Measurements from ENCODE around the gene NLRP6. TPM values are rescaled to one million over a fixed set of nuclear protein-coding genes. Genes with fewer than 3 reads are reported as not detected.
A peak's percentile ranks its signal among the peaks of the same experiment; 100 is the strongest.
"Not testable (repeated sequence)": the region's sequence is repeated elsewhere in the genome, so short reads cannot be mapped to it uniquely, and the experiment has no call there.

Gene NLRP6
- total RNA-seq, 2 donors from 2014 or later = 0.88 to 2.5 TPM

DNA sequence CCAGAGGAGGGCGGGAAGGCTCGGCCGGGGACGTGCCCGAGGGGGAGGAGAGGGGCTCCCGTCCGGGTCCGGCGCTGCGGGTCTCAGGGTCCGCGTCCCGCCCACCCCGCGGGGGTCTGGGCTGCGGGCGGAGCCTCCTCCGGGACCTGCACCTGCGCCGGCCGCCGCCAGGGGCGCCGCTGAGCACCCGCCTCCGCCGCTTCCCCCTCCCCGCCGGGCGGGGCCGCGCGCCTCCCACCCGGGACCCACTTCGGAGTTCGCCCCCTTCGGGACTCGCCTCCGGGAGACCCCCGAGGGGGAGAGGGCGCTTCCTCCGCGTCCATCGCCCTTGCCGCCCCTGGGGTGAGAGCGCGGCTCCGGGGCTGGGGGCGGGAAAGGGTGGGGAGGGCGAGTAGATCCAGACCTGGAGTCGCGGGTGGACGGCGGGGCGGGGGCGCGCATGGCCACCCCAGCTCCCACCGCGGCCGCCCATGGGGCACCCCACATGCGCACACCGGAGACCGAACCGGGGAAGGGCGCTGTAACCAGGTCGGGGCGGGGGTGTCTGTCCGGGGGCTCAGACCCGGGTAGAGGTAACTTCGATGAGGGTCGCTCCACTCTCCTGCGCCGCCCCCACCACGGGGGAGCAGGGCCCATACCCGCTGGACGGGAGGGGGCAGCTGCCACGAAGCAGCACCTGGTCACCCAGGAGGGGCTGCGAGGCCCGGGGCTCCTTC lies 40.4 kb downstream of the NLRP6 start:
- ATAC-seq = peak; percentile 11 to 32
- H3K27ac Mint-ChIP-seq; H3K9me3 Mint-ChIP-seq; DNase-seq (ENCODE audit: low spot score in 2 of 2): not testable (repeated sequence)
- H3K36me3 Mint-ChIP-seq = peaks cover 43 to 46% of the 10 kb centered on the region in 2 donors

DNA sequence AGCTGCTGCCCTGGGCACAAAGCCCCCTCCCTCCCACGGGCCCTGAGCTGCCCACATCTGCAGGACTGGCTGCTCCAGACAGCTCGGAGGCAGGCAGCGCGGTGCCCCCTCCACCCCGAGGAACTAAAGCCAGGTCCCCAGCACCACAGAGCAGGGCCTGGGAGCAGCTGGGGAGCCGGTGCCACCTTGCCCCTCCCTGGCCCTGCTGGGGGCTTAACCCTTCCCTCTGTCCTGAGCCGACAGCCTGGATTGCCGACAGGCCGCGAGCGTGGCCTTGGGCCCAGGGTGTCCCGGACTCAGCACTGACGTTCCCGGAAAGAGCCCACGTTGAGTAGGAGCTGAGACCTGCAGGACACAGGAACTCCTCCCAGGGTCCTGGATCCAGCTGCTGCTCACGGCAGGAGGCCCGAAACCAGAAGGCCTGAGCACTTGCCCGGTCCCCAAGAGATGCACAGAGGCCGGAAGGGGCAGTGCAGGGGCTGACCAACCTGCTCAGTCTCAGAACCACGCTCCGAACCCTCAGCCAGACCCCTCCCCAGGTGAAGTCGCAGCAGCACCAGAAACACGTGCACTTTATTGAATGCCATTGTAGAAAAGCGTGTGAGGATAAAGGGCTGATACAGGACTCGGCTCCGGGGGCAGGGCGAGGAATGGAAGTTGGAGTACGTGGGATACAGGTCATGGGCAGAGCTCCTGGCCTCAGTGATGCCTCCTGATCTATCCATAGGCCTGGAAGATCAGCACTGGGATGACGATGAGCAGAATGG lies 41.1 kb downstream of the NLRP6 start:
- Mint-ChIP-seq H3K27ac (peak overlapping the region; percentile 85 to 96), H3K36me3 (peaks cover 36 to 42% of the 10 kb centered on the region in 2 donors)
- not testable (repeated sequence) for H3K9me3 Mint-ChIP-seq; DNase-seq (ENCODE audit: low spot score in 2 of 2)
- peak in 1 of 2 donors; percentile 29 for ATAC-seq

GRCh38 chr11:319888-320273 lies 41.7 kb downstream of the NLRP6 start:
- DNase-seq (ENCODE audit: low spot score in 2 of 2); H3K9me3 Mint-ChIP-seq: not testable (repeated sequence)
- ATAC-seq = peak; percentile 15 to 19
- Mint-ChIP-seq H3K27ac (peak overlapping the region; percentile 85 to 96), H3K36me3 (peaks cover 30 to 38% of the 10 kb centered on the region in 2 donors)

- DNase-seq (ENCODE audit: low spot score in 2 of 2) (no peak), ATAC-seq (no peak)
- Mint-ChIP-seq H3K9me3 (no peaks in the 10 kb centered on the region), H3K27ac (no peak overlapping the region), H3K36me3 (peaks cover 8 to 14% of the 10 kb centered on the region in 2 donors)
These were observed 45.9 kb downstream of the NLRP6 start for GRCh38 chr11:324156-324555.

DNA sequence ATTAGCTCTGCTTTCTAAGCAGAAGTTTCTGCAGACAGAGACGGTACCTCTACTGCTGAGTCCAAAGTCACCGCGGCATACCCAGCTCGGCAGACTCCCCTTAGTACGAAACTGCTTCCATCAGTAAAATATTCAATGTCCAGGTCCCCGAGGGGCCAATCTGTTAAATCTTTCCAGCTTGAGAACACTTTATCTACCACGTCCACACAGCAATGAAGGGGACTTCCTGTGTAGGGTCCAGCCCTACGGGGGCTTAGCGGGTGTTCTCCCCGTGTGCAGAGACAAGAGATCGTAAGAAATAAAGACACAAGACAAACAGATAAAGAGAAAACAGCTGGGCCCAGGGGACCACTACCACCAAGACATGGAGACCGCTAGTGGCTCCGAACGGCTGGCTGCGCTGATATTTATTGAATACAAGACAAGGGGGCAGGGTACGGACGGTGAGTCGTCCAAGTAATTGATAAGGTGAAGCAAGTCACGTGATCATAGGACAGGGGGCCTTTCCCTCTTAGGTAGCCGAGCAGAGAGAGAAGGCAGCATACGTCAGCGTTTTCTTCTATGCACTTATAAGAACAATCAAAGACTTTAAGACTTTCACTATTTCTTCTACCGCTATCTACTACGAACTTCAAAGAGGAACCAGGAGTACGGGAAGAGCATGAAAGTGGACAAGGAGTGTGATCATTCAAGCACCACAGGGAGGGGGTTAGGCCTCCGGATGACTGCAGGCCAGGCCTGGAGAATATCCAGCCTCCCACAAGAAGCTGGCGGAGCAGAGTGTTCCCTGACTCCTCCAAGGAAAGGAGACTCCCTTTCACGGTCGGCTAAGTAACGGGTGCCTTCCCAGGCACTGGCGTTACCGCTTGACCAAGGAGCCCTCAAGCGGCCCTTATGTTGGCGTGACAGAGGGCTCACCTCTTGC lies 46.6 kb downstream of the NLRP6 start:
- ATAC-seq; DNase-seq (ENCODE audit: low spot score in 2 of 2); H3K36me3 Mint-ChIP-seq; H3K27ac Mint-ChIP-seq; H3K9me3 Mint-ChIP-seq: not testable (repeated sequence)

GRCh38 chr11:325796-326591 lies 47.8 kb downstream of the NLRP6 start:
- Mint-ChIP-seq H3K27ac (peak overlapping the region; percentile 94 to 99), H3K36me3 (no peaks in the 10 kb centered on the region), H3K9me3 (no peaks in the 10 kb centered on the region)
- no peak for DNase-seq (ENCODE audit: low spot score in 2 of 2)
- ATAC-seq = peak in 1 of 2 donors; percentile 1

GRCh38 chr11:326592-326841 lies 48.3 kb downstream of the NLRP6 start:
- Mint-ChIP-seq H3K9me3 (no peaks in the 10 kb centered on the region), H3K27ac (peak overlapping the region; percentile 94 to 99), H3K36me3 (no peaks in the 10 kb centered on the region)
- no peak for DNase-seq (ENCODE audit: low spot score in 2 of 2)
- peak in 1 of 2 donors; percentile 0 for ATAC-seq

DNA sequence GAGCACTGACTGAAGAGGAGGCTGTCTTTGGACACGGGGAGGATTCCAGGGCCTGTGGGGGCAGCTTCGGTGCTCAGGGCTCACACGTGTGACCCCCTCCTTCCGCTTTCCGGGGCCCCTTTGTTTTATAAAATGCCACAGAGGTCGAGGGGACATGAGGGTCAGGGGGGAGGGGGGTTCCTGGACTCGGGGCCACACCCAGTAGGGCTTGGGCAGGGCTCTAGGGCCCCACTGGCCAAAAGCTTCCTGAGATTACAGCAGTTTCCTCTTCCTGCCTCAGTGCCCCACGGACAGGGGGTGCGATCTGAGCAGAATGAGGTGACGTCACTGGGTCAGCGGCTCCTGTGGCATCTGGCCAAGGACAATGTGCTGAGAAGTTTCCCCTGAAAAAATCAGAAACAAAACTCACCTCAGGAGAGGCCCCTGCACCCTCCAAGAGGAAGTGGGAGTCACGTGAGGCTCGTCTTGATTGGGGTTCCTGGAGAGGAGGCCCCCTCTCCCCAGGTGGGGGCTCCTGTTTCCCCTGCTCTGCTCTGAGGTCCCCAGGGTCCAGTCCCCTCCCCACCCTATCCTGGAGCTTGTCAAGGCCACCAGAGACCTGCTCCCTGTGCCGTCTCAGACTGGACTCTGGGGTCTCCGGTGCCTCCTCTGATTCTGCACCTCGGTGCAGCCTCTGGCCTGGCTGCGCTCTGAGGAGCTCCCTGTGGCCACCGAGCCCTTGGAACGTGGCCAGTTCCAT lies 48.8 kb downstream of the NLRP6 start:
- ATAC-seq = peak; percentile 45 to 72
- H3K36me3 Mint-ChIP-seq = no peaks in the 10 kb centered on the region
- peak; percentile 56 to 81 for DNase-seq (ENCODE audit: low spot score in 2 of 2)
- peak overlapping the region; percentile 94 to 99 for H3K27ac Mint-ChIP-seq
- H3K9me3 Mint-ChIP-seq = no peaks in the 10 kb centered on the region

DNA sequence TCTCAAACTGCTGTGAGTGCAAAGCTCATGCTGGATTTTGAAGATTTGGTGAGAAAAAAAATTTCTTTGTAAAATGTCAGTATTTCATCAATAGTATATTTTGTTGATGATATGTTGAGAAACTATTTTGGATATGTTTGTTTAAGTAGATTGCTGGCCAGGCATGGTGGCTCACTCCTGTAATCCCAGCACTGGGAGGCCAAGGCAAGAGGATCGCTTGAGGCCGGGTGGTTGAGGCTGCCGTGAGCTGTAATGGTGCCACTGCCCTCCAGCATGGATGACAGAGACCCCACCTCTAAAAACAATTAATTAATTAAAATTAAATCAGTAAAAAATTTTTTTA lies 49.3 kb downstream of the NLRP6 start:
- H3K27ac Mint-ChIP-seq = peak overlapping the region; percentile 90 to 94
- no peak for ATAC-seq
- peaks cover 0 to 2% of the 10 kb centered on the region in 2 donors for H3K36me3 Mint-ChIP-seq
- no peaks in the 10 kb centered on the region for H3K9me3 Mint-ChIP-seq
- DNase-seq (ENCODE audit: low spot score in 2 of 2) = no peak

- H3K27ac Mint-ChIP-seq = no peak overlapping the region
- DNase-seq (ENCODE audit: low spot score in 2 of 2) (no peak), ATAC-seq (no peak)
- H3K9me3 Mint-ChIP-seq = no peaks in the 10 kb centered on the region
- peaks cover 0 to 7% of the 10 kb centered on the region in 2 donors for H3K36me3 Mint-ChIP-seq
These were observed 49.8 kb downstream of the NLRP6 start for GRCh38 chr11:328012-328411.

DNA sequence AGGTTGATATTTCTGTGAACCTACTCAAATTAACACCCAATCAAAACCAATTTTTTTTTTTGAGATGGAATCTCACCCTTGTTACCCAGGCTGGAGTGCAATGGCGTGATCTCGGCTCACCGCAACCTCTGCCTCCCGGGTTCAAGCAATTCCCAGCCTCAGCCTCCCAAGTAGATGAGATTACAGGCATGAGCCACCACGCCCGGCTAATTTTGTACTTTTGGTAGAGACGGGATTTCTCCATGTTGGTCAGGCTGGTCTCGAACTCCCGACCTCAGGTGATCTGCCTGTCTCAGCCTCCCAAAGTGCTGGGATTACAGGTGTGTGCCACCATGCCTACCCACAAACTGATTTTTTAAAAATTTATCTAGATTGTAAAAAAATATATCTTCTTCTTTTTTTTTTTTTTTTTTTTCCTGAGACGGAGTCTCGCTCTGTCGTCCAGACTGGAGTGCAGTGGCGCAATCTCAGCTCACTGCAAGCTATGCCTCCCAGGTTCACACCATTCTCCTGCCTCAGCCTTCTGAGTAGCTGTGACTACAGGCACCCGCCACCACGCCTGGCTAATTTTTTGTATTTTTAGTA lies 50.4 kb downstream of the NLRP6 start:
- ATAC-seq; H3K9me3 Mint-ChIP-seq; DNase-seq (ENCODE audit: low spot score in 2 of 2): not testable (repeated sequence)
- Mint-ChIP-seq H3K36me3 (peaks cover 0 to 10% of the 10 kb centered on the region in 2 donors), H3K27ac (peak overlapping the region; percentile 22 to 62)

- DNase-seq (ENCODE audit: low spot score in 2 of 2) = no peak
- peaks cover 0 to 10% of the 10 kb centered on the region in 2 donors for H3K36me3 Mint-ChIP-seq
- H3K9me3 Mint-ChIP-seq = no peaks in the 10 kb centered on the region
- H3K27ac Mint-ChIP-seq = peak overlapping the region; percentile 62 to 77
- peak in 1 of 2 donors; percentile 1 for ATAC-seq
These were observed 51.7 kb downstream of the NLRP6 start for GRCh38 chr11:329886-330253.

GRCh38 chr11:330307-330693 lies 52.1 kb downstream of the NLRP6 start:
- ATAC-seq (no peak), DNase-seq (ENCODE audit: low spot score in 2 of 2) (no peak)
- Mint-ChIP-seq H3K36me3 (peaks cover 0 to 10% of the 10 kb centered on the region in 2 donors), H3K9me3 (no peaks in the 10 kb centered on the region), H3K27ac (peak overlapping the region in 1 of 2 donors; percentile 62)

DNA sequence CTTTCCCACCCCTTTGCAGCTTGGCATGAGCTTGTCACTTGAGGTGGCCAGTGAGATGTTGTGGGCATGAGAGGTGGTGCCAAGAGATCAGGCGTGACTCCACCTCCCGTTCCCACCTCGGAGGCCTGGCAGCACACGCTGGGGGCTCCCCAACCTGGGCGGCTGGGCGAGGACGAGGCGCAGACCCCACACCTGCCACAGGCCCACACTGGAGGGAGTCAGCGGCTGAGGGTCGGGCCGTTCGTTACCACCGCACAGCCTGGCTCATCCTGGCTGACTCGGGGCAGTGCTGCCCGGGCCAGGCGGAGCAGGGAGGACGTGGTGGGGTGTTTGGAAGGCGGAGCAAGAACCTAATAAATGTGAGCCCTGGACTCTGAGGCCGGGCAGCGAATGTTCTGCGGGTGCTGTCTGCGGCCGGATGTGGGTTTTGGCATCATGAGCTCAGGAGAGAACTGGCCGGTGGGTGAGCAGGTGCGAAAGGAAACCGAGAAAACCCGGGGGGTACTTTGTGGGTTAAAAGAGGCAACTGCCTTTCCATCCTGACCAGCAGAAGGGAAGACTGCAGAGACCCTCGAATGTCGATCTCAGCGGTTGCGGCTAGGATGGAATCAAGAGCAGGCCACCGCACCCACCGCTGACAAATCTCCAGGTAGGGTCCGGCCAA lies 52.6 kb downstream of the NLRP6 start:
- peaks cover 0 to 10% of the 10 kb centered on the region in 2 donors for H3K36me3 Mint-ChIP-seq
- peak overlapping the region in 1 of 2 donors; percentile 81 for H3K27ac Mint-ChIP-seq
- ATAC-seq = peak in 1 of 2 donors; percentile 53
- no peaks in the 10 kb centered on the region for H3K9me3 Mint-ChIP-seq
- DNase-seq (ENCODE audit: low spot score in 2 of 2) = peak in 1 of 2 donors; percentile 81
